GM10266 (cell line): ENCODE data around the gene TPM4.

Experiments
- DNase-seq: peaks from one replicate; pipeline ENCODE4 v3.0.0; 2012; ENCODE audit errors: extremely low spot score
- CTCF ChIP-seq: IDR thresholded peaks from 2 replicates; pipeline ENCODE4 v1.5.1; 2012; ENCODE audit warnings: mild to moderate bottlenecking, low read depth; ENCODE audit not compliant: control insufficient read depth, insufficient read depth; ENCODE audit errors: missing control alignments

Gene TPM4

GRCh38 chr19:16033136-16033530 lies 43.2 kb upstream of the TPM4 start:
- DNase-seq: no peak
- no peak for TF ChIP-seq CTCF

GRCh38 chr19:16033721-16034120 lies 42.6 kb upstream of the TPM4 start:
- DNase-seq: no peak
- TF ChIP-seq CTCF: no peak

GRCh38 chr19:16034180-16034579 lies 42.1 kb upstream of the TPM4 start:
- DNase-seq: no peak
- no peak for TF ChIP-seq CTCF

- no peak for TF ChIP-seq CTCF
- DNase-seq: no peak
Measured at GRCh38 chr19:16034958-16035560, 41.2 kb upstream of the TPM4 start.

GRCh38 chr19:16035601-16036297 lies 40.5 kb upstream of the TPM4 start:
- no peak for DNase-seq

GRCh38 chr19:16036397-16036925 lies 39.8 kb upstream of the TPM4 start:
- no peak for DNase-seq
- no peak for TF ChIP-seq CTCF

More at GRCh38 chr19:16035601-16036297, 40.5 kb upstream of the TPM4 start:
- no peak for TF ChIP-seq CTCF

GRCh38 chr19:16036941-16037340 lies 39.4 kb upstream of the TPM4 start:
- DNase-seq: no peak
- no peak for TF ChIP-seq CTCF
